CD4-positive, alpha-beta T cell treated with Interferon gamma for 1 hour (primary cell): ENCODE data around the gene GPR155.
"Not testable (repeated sequence)": the region's sequence is repeated elsewhere in the genome, so short reads cannot be mapped to it uniquely, and the experiment has no call there.

ENCODE experiments used
- DNase-seq: peaks from one replicate; pipeline ENCODE4 v3.0.0-alpha.2; 2020

The GPR155 gene

DNA sequence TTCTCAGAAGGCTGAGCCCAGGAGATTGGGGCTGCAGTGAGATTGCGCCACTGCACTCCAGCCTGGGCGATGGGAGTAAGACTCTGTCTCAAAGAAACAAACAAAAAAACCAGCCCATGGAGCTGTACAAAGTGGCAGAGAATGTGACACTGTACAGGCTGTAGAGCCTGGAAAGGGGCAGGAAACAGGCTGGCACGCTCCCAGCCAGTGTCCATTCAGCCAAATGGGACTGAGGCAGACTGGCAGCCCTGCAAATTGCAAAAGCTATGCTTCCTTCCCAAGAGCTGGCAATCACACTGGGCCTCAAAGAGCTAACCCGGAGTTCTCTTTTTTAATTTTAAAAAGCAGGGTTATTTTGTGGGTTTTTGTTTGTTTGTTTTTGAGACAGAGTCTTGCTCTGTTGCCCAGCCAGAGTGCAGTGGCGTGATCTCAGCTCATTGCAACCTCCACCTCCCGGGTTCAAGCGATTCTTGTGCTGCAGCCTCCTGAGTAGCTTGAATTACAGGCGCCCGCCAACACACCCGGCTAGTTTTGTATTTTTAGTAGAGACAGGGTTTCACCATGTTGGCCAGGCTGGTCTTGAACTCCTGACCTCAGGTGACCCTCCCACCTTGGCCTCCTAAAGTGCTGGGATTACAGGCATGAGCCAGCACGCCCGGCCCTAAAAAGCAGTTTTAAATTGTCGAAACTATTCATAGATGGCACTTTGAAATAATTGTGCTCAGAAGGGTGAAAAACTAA, 48.5 kb downstream of the GPR155 start:
- no peak for DNase-seq

DNA sequence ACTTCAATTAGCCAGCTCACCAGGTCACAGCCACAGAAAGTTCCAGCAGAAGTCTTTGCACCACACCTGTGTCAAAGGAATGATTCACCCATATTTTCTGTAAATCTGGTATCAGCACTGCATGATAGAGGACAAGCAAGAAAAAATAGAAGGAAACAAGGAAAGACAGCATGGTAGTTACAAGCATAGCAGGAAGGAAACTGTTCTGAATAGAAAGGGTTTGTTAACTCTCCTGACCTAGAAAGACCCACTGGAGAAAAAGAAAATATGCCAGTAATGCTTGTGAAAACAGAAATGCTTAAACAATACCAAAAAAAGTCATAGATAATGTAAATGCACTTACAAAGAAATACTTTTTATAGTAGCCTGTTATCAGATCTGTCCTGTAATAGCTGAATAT, 50.5 kb downstream of the GPR155 start:
- no peak for DNase-seq

DNA sequence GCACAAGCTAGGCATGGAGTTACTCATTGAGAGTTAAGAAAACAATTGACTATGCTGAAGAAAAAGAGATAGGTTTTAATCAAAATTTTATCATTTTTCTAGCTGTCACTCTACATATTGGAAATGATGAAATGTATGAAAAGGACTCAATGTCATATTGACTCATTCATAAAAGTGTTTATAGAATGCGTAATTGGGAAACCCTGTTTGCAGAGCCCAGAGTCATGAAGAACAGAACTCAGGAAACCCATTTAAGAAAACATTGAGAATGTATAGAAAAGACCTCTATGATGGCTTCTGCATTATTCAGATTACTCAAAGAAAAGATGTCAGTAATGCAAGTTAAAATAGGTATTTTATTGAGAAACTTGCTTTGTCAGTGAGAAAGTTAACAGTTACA, 54.9 kb downstream of the GPR155 start:
- no peak for DNase-seq

DNA sequence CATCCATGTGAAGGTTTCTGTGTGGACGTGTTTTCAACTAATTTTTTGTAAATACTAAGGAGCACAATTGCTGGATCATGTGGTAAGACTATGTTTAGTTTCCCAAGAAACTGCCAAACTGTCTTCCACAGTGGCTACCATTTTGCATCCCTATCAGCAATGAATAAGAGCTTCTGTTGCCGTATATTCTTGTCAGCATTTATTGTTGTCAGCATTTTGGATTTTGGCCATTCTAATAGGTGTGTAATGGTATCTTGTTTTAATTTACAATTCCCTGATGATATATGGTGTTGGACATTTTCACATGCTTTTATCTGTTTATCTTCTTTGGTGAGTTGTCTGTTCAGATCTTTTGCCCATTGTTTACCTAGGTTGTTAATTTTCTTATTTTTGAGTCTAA, 56.8 kb downstream of the GPR155 start:
- DNase-seq, result no peak

DNA sequence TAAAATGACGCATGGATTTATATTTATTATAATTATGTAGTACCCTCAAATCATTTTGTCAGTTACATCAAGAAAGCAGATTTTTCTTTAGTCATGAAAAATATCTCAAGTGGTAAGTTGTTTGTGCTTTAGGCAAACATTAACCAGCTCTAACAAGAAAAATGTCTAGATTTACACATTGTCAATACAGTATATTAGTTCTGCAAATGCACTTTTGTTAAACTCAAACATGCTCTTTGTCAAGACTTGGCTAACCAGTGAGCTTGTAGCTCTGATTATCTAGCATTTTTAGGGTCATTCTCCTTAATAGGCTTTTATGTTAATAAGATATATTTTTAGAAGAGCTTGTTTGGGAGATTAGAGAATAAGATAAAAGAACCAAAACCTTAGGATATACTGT, 58.6 kb downstream of the GPR155 start:
- no peak for DNase-seq

DNA sequence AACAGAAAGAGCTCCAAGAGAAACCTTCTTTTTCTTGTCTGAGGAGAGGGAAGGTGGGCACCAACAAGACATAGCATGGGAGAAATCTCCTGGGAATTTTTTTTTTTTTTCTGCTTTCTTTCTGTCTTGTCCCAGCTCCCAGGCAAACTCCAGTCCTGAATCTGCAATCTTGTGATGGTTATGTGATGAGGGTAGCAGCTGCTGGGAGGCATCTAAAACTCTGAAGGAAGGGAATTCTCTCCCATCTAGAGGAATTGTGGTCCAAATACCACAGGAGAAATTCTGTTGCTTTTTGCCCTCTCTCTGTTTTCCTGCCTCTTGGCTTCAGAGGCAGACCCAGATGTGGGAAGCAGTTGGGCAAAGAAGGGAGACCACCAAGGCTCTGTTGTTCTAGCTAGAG, 74.6 kb downstream of the GPR155 start:
- DNase-seq, result no peak

DNA sequence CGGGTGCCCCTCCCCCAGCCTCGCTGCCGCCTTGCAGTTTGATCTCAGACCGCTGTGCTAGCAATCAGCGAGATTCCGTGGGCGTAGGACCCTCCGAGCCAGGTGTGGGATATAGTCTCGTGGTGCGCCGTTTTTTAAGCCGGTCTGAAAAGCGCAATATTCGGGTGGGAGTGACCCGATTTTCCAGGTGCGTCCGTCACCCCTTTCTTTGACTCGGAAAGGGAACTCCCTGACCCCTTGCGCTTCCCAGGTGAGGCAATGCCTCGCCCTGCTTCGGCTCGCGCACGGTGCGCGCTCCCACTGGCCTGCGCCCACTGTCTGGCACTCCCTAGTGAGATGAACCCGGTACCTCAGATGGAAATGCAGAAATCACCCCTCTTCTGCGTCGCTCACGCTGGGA, 76.8 kb downstream of the GPR155 start:
- DNase-seq, result not testable (repeated sequence)

DNA sequence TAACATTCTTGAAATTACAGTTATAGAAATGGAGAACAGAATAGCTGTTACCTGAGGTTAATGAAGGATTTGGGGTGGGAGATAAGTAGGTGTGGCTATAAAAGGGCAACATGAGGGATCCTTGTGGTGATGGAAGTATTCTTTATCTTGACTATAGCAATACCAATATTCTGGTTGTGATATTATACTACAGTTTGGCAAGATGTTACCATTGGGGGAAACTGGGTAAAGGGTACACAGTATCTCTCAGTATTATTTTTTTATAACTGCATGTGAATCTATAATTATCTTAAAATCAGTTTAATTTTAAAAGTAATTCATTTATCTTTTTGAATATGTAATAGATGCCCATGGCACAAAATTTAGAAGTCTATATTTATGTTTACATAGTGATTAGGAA, 83.2 kb downstream of the GPR155 start:
- DNase-seq, result no peak

DNA sequence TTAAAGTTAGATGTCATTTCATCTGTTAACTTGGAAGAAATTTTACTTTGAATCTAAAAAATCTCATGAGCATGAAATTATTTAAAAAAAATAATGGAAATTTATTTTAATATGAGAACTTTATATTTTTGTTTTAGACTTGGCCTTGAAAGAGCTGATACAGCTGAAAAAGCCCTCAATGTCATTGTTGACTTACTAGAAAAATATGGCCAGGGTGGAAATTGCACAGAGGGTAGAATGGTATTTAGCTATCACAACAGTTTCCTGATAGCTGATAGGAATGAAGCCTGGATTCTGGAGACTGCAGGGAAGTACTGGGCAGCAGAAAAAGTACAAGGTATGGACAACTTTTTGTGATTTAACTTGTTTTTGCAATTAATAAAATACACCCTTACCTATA, 86.0 kb downstream of the GPR155 start:
- no peak for DNase-seq

DNA sequence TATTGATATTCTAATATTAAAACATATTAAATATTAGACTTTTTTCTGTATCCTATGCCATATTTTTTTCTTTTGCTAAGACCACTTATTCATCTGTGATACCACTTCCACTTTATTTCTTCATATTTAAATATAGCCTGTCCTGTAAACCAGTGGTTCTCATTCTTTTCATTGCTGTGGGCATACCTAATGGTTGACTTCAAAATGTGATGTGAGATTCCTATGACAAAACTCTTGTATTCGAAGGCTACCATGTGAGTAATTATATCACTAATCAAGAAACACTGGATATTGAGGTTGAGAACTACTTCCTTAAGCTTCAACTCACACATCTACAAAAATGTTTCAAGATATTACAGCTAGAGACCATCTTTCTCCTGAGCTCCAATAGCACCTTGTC, 87.7 kb downstream of the GPR155 start:
- no peak for DNase-seq

DNA sequence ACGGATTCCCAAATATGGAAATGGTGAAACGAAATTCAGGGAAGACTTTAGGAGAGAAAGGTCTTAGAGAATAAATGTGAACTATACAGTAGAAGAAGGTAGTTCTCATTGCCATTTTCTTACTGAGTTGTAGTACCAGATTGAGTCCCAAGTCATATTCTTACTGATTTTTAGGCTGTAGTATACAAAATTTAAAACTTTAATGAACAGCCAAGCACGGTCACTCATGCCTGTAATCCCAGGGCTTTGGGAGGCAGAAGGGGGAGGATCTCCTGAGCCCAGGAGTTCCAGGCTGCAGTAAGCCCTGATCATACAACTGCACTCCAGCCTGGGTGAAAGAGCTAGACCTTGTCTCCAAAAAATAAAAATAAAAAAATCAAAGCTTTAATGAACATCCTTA, 89.1 kb downstream of the GPR155 start:
- no peak for DNase-seq

DNA sequence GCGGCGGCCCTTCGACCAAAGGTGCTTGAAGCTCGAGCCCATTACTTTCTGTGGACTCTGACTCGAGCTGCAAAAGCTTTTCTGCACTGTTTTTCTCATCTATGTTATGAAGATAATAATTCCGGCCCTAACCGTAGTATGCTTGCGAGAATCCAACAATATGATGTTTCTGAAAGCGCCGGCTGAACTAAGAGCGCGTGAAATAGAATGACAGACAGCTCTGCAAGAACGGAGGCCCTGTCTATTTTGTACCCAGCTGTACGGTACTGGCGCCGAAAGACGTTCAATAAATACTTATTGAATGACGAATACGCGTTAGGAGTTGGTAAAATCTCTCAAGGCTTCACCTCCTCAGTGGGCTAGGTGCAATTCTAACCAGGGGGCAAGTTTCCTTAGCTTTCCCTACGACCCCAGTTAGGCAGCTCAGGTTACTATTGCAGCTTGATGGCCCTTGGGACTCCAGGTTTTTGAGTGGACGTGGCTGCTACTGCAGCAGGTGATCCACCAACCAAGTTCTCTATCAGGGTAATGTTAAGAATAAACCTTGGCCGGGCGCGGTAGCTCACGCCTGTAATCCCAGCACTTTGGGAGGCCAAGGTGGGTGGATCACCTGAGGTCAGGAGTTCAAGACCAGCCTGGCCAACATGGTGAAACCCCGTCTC, 90.7 kb downstream of the GPR155 start:
- DNase-seq, result no peak

DNA sequence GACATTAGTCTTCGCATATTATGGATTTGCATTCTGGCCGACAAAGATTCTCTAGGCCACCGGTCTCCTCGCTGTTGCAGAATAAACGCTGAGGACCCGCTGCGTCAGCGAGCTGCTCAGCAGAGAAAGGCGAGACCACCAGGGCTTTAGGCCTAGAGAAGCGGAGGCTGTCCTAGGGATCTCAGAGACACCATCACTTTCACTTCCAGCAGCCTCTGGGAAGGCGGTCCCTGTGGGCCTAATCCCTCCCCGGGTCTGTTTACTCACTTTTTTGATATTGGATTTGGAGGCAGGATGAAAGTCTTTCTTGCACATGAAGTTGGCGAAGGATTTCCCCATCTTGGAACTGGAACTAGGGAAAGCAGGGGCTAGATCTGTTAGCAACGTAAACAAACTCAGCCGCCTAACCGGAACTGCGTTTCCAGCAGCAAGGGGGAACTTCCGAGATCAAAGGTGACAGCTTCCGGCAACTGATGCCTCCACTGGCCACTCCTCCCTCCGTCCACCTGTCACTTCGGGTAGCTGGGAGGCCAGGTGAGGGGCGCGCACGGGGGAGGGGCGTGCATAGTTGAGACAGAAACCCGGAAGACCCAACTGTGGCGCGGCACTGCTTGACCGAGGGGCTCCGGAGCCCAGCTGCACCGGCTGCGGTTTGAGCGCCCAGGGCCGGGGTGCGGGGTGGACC, 91.4 kb downstream of the GPR155 start, which contains the start of gene SCRN3:
TSS of gene SCRN3 (plus strand) at position 447 of the 685 bp plus-strand sequence. CDS start 2,554 bp downstream, outside the sequence.
- peak; percentile 84 for DNase-seq

DNA sequence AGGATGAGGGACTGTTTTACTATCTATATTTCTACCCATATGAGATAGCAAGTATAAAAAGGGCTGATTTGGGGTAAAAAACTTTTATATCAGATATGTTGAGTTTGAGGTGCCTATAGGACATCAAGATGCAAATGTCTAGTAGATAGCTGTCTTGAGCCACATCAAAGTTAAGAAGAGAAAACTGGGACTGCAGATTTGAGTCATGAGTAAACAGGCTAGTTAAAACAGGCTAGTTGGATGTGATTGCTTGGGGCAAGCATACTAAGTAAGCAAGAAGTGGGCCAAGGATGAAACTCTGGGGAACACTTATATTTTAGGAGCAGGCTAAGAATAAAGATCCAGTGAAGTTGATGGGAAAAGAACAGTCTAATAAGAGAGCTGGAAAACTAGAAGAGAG, 94.1 kb downstream of the GPR155 start:
- DNase-seq, result no peak

DNA sequence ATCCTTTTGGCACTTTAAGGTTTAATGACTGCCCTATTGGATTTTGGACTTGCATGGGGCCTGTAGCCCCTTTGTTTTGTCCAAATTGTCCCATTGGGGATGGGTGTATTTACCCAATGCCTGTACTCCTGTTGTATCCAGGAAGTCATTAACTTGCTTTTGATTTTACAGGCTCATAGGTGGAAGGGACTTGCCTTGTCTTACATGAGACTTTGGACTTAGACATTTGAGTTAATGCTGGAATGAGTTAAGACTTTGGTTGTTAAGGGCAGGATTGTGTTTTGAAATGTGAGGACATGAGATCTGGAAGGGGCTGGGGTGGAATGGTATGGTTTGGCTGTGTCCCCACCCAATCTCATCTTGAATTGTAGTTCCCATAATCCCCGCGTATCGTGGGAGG, 96.5 kb downstream of the GPR155 start:
- DNase-seq, result not testable (repeated sequence)

DNA sequence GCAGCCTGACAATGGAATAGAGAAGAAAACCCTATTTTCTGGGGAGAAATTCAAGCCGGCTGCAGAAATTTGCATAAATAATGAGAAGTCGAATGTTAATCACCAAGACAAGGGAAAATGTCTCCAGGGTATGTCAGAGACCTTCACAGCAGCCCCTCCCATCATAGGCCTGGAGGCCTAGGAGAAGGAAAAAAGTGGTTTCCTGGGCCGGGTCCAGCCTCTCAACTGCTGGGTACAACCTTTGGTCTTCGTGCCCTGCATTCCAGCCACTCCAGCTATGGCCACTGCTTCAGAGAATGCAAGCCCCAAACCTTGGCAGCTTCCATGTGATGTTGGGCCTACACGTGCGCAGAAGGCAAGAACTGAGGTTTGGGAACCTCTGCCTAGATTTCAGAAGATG, 97.3 kb downstream of the GPR155 start:
- DNase-seq, result no peak

DNA sequence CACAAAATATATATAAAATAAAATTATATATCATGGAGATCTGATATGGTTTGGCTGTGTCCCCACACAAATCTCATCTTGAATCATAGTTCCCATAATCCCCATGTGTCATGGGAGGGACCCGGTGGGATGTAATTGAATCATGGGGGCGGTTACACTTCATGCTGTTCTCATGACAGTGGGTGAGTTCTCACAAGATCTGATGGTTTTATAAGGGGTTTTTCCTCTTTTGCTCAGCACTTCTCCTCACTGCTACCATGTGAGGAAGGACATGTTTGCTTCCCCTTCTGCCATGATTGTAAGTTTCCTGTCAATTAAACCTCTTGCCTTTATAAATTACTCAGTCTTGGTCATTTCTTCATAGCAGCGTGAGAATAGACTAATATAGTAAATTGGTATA, 98.1 kb downstream of the GPR155 start:
- peak; percentile 7 for DNase-seq

DNA sequence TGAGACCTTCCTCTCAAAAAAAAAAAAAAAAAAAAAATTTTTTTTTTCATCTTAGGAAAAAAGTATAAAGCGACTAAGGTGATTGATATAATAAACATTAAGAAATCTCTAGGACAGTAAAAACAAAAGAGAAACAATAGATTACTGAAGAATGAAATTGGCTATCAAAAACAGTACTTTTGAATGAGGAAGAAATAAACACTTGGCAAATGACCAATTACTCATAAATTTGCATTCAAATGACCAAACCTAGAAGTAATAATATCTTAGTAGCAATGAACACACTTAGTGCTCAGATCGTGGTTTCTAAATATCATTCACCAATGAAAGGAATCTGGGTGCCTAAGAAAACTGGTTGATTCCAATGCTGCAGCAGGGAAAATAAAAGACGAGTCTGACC, 101.6 kb downstream of the GPR155 start:
- no peak for DNase-seq

DNA sequence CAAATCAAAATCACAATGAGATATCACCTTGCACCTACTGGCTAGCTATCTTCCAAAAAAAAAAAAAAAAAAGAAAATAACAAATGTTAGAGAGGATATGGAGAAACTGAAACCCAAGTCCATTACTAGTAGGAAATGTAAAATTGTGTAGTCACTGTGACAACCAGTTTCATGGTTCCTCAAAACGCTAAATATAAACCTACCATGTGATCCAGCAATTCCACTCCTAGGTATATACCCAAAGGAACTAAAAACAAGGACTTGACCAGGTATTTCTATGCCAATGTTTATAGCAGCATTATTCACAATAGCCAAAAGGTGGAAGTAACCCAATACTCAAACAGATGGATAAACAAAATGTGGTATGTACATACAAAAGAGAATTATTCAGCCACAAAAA, 103.0 kb downstream of the GPR155 start:
- DNase-seq, result no peak
